ENCODE data around the gene RPS29. TPM values are rescaled to one million over a fixed set of nuclear protein-coding genes. Genes with fewer than 3 reads are reported as not detected.

RPS29 gene
- polyA plus RNA-seq, 4 donors: 2,810 to 5,742 (median 3,888) TPM

Other genes with a start within 250 kb of the RPS29 start
- 10 to 100 TPM; 13.3 to 21.0 (median 16.2) TPM for gene LRR1, start 12.6 kb upstream of the RPS29 start, polyA plus RNA-seq
- gene RPL36AL, start 34.2 kb upstream of the RPS29 start, polyA plus RNA-seq: 100 to 1,000 TPM; 328 to 910 (median 674) TPM
- 10 to 100 TPM; 13.5 to 59.1 (median 26.0) TPM for gene MGAT2, start 34.4 kb upstream of the RPS29 start, polyA plus RNA-seq
- 10 to 100 TPM in 2 of 4 donors, 1 to 10 TPM in 2; 8.3 to 19.5 (median 10.3) TPM for gene DNAAF2, start 48.9 kb upstream of the RPS29 start, polyA plus RNA-seq
- gene POLE2, start 101.8 kb upstream of the RPS29 start, polyA plus RNA-seq: 1 to 10 TPM; 2.4 to 9.8 (median 8.6) TPM
- gene KLHDC1, start 106.7 kb upstream of the RPS29 start, polyA plus RNA-seq: 1 to 10 TPM; 1.3 to 4.0 (median 2.5) TPM
- gene KLHDC2, start 181.8 kb upstream of the RPS29 start, polyA plus RNA-seq: 100 to 1,000 TPM in 2 of 4 donors, 10 to 100 TPM in 2; 40.0 to 135 (median 103) TPM

Measured in small intestine (tissue), 4 donors.